K562 (cell line): Measurements from ENCODE around the gene HPN. TPM values are rescaled to one million over a fixed set of nuclear protein-coding genes. Genes with fewer than 3 reads are reported as not detected.

Experiments
- CC2D1A ChIP-seq: fragments of 450-650 bp; IDR thresholded peaks from 2 replicates; pipeline ENCODE4 v1.6.1; 2017; ENCODE audit warnings: mild to moderate bottlenecking
- E2F3 ChIP-seq: fragments of 250-450 bp; sonication (Bioruptor Pico); IDR thresholded peaks from 2 replicates; pipeline ENCODE4 v1.4.0; 2020; ENCODE audit warnings: mild to moderate bottlenecking
- ETV1 ChIP-seq: fragments of 450-650 bp; conservative IDR thresholded peaks from 2 replicates; pipeline ENCODE4 v1.6.1; 2016; ENCODE audit warnings: missing genetic modification characterization, control low read depth, low read depth, missing compliant biosample characterization
- FOXO4 ChIP-seq: fragments of 450-650 bp; formaldehyde crosslinking; IDR thresholded peaks from 2 replicates; pipeline ENCODE4 v1.4.0; 2020; ENCODE audit warnings: mild to moderate bottlenecking, moderate library complexity
- GMEB1 ChIP-seq: fragments of 250-450 bp; sonication (Bioruptor Pico); IDR thresholded peaks from 2 replicates; pipeline ENCODE4 v1.4.0; 2020; ENCODE audit warnings: mild to moderate bottlenecking
- HNRNPUL1 ChIP-seq: fragments of 200-400 bp; formaldehyde crosslinking; IDR thresholded peaks from 2 replicates; pipeline ENCODE4 v1.6.1; 2017; ENCODE audit warnings: low read length
- REST ChIP-seq, 2 experiments: fragments of 450-650 bp; formaldehyde crosslinking in 1 of 2; IDR thresholded peaks; 2 replicates each; pipeline versions ENCODE4 v1.4.0 to v1.6.1; 2014 to 2020; ENCODE audit warnings: mild to moderate bottlenecking in 2 of 2, borderline replicate concordance in 1 of 2, low read depth in 1 of 2
- SNAPC5 ChIP-seq: fragments of 250-450 bp; sonication (Bioruptor Pico); IDR thresholded peaks from 2 replicates; pipeline ENCODE4 v1.8.0; 2021; ENCODE audit warnings: moderate library complexity, mild to moderate bottlenecking, inconsistent platforms
- U2AF1 ChIP-seq: fragments of 200-400 bp; formaldehyde crosslinking; optimal IDR thresholded peaks from 2 replicates; pipeline ENCODE3; 2017; ENCODE audit warnings: mild to moderate bottlenecking, low read depth, low read length, moderate library complexity
- ZSCAN32 ChIP-seq: fragments of 450-650 bp; formaldehyde crosslinking; IDR thresholded peaks from 2 replicates; pipeline ENCODE4 v1.4.0; 2020; ENCODE audit warnings: mild to moderate bottlenecking, moderate library complexity
- polyA plus RNA-seq, 8 experiments: library from polyadenylated mRNA; depleted of rRNA in 4 of 8; stranded (reverse) in 5 of 8; unstranded in 3 of 8; fragments of >200 nt; fragmentation: Nextera tagmentation in 2 of 8; fragmentation: Illumina TruSeq in 1 of 8; extraction: Ambion mirVana in 2 of 8; extraction: Trizol in 1 of 8; gene quantifications; 2 replicates each; pipeline versions ENCODE4 v1.2.1 to v1.2.3, GENCODE V29; 2011 to 2014; ENCODE audit warnings: inconsistent platforms in 1 of 8, missing spikeins in 1 of 8
- total RNA-seq, 7 experiments: library from RNA; depleted of rRNA in 6 of 7; stranded (reverse); fragments of >200 nt in 6 of 7; fragmentation: Illumina TruSeq in 2 of 7; extraction: Trizol in 2 of 7; gene quantifications; 2 replicates each; pipeline versions ENCODE4 v1.2.1 to v1.2.3, GENCODE V29; 2011 to 2021; ENCODE audit warnings: low replicate concordance in 1 of 7
- TF ChIP-seq, protein P1 (sequence below), 2 experiments: fragments of 450-650 bp; conservative IDR thresholded peaks; 2 replicates each; pipeline ENCODE4 v1.6.1; 2017; ENCODE audit warnings: mild to moderate bottlenecking in 2 of 2, moderate library complexity in 2 of 2
- TF ChIP-seq, protein P2 (sequence below): sonication (generic); formaldehyde crosslinking; IDR thresholded peaks from 2 replicates; pipeline ENCODE4 v1.8.0; 2023; ENCODE audit warnings: mild to moderate bottlenecking, missing genetic modification reagents

The HPN gene
- total and polyA plus RNA-seq, 9 of the 15 experiments (the other 6 are each of a cell fraction or from before 2014, with no cell fraction given), result 0.10 to 0.20 TPM; not detected in 7

- TF ChIP-seq REST (IDR thresholded peaks at IDR 0.05; ENCODE audit: borderline replicate concordance) (peak; percentile 54; the same call in 1 of the 2 replicates), REST (CRISPR knock-in tag; IDR thresholded peaks at IDR 0.05; ENCODE audit: low read depth) (peak; percentile 58; the same call in 1 of the 2 replicates), CC2D1A (no peak), ZSCAN32 (CRISPR knock-in tag) (no peak), U2AF1 (no peak), FOXO4 (CRISPR knock-in tag) (no peak), E2F3 (no peak), HNRNPUL1 (no peak), GMEB1 (CRISPR knock-in tag) (peak; percentile 42; the same call in 1 of the 2 replicates), SNAPC5 (CRISPR knock-in tag) (no peak), ETV1 (tag) (peak; percentile 98)
- TF ChIP-seq, protein P1, sequence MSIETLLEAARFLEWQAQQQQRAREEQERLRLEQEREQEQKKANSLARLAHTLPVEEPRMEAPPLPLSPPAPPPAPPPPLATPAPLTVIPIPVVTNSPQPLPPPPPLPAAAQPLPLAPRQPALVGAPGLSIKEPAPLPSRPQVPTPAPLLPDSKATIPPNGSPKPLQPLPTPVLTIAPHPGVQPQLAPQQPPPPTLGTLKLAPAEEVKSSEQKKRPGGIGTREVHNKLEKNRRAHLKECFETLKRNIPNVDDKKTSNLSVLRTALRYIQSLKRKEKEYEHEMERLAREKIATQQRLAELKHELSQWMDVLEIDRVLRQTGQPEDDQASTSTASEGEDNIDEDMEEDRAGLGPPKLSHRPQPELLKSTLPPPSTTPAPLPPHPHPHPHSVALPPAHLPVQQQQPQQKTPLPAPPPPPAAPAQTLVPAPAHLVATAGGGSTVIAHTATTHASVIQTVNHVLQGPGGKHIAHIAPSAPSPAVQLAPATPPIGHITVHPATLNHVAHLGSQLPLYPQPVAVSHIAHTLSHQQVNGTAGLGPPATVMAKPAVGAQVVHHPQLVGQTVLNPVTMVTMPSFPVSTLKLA (conservative IDR thresholded peaks at IDR 0.05), result peak in 1 of 2 experiments; percentile 81; a peak in 2 of 4 replicates
- TF ChIP-seq, protein P2, sequence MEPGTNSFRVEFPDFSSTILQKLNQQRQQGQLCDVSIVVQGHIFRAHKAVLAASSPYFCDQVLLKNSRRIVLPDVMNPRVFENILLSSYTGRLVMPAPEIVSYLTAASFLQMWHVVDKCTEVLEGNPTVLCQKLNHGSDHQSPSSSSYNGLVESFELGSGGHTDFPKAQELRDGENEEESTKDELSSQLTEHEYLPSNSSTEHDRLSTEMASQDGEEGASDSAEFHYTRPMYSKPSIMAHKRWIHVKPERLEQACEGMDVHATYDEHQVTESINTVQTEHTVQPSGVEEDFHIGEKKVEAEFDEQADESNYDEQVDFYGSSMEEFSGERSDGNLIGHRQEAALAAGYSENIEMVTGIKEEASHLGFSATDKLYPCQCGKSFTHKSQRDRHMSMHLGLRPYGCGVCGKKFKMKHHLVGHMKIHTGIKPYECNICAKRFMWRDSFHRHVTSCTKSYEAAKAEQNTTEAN (CRISPR knock-in tag), result no peak
Observed at GRCh38 chr19:35040826-35041547, 534 bp upstream of the HPN start (continued).
